Dendritic cell treated with granulocyte-macrophage colony-stimulating factor and Interleukin-4, amounts not matched to agents 40 ng/mL and 50 ng/mL, for 4 days (primary cell): ENCODE results near the gene MTMR6.
A peak's percentile ranks its signal among the peaks of the same experiment; 100 is the strongest.
"Not testable (repeated sequence)": the region's sequence is repeated elsewhere in the genome, so short reads cannot be mapped to it uniquely, and the experiment has no call there.

Source experiments
- H3K27ac Mint-ChIP-seq: one replicate; pipeline ENCODE4 v1.8.0; 2022; ENCODE audit warnings: mild to moderate bottlenecking, mixed read lengths
- H3K27me3 Mint-ChIP-seq: one replicate; pipeline ENCODE4 v1.8.0; 2022; ENCODE audit warnings: mild to moderate bottlenecking, mixed read lengths
- H3K36me3 Mint-ChIP-seq: one replicate; pipeline ENCODE4 v1.8.0; 2022; ENCODE audit warnings: low read depth, mixed read lengths
- H3K4me1 Mint-ChIP-seq: one replicate; pipeline ENCODE4 v1.8.0; 2022; ENCODE audit warnings: low read depth, mixed read lengths
- H3K4me3 Mint-ChIP-seq: one replicate; pipeline ENCODE4 v1.8.0; 2022; ENCODE audit warnings: mild to moderate bottlenecking, moderate library complexity, mixed read lengths
- H3K9me3 Mint-ChIP-seq: one replicate; pipeline ENCODE4 v1.8.0; 2022; ENCODE audit warnings: mixed read lengths
- intact Hi-C: fragments of 100-400 bp; cut with micrococcal nuclease; formaldehyde crosslinking; loops from one replicate; pipeline ENCODE4 v1.15.0; 2022

MTMR6 gene

GRCh38 chr13:25286969-25287961 is at the start of gene MTMR6:
Gene MTMR6 (minus strand): TSS chr13:25287488. CDS start chr13:25287247, 241 bp downstream.
- intact Hi-C loops = loop anchor here (1.0 kb wide), 2 partner anchors 14 to 20 kb away; partner anchors contain the start of gene NUP58
- Mint-ChIP-seq H3K4me3 (peak within 1 kb of the TSS; percentile 95), H3K9me3 (no peaks in the 10 kb centered on the region), H3K4me1 (peaks cover 55% of the 10 kb centered on the region), H3K36me3 (peaks cover 37% of the 10 kb centered on the region), H3K27ac (peak within 1 kb of the TSS; percentile 98), H3K27me3 (peaks cover 2% of the 10 kb centered on the region)

- Mint-ChIP-seq H3K36me3 (peaks cover 59% of the 10 kb centered on the region), H3K27ac (no peak overlapping the region), H3K4me1 (no peaks in the 10 kb centered on the region), H3K9me3 (no peaks in the 10 kb centered on the region), H3K4me3 (no peak overlapping the region), H3K27me3 (no peaks in the 10 kb centered on the region)
- intact Hi-C loops = loop anchor here (10.0 kb wide), 1 partner anchor 879 kb away; no protein-coding TSS in a partner anchor
Observed at GRCh38 chr13:25335856-25336255, 48.6 kb upstream of the MTMR6 start.

GRCh38 chr13:25330541-25330940 is 43.3 kb upstream of the MTMR6 start:
- Mint-ChIP-seq H3K4me3 (no peak overlapping the region), H3K4me1 (no peaks in the 10 kb centered on the region), H3K27me3 (no peaks in the 10 kb centered on the region), H3K27ac (no peak overlapping the region), H3K36me3 (peaks cover 80% of the 10 kb centered on the region), H3K9me3 (no peaks in the 10 kb centered on the region)
- intact Hi-C loops = loop anchor here (5.0 to 10.0 kb wide), 2 partner anchors 78 to 884 kb away; no protein-coding TSS in a partner anchor

GRCh38 chr13:25329706-25330105 is 42.4 kb upstream of the MTMR6 start:
- no peaks in the 10 kb centered on the region for H3K4me1 Mint-ChIP-seq
- intact Hi-C loops = loop anchor here (5.0 to 10.0 kb wide), 3 partner anchors 77 to 885 kb away; no protein-coding TSS in a partner anchor
- peaks cover 88% of the 10 kb centered on the region for H3K36me3 Mint-ChIP-seq
- H3K4me3 Mint-ChIP-seq = no peak overlapping the region
- H3K9me3 Mint-ChIP-seq = no peaks in the 10 kb centered on the region
- no peak overlapping the region for H3K27ac Mint-ChIP-seq
- no peaks in the 10 kb centered on the region for H3K27me3 Mint-ChIP-seq

GRCh38 chr13:25324100-25324499 is 36.8 kb upstream of the MTMR6 start:
- H3K36me3 Mint-ChIP-seq = peaks cover 64% of the 10 kb centered on the region
- no peak overlapping the region for H3K27ac Mint-ChIP-seq
- intact Hi-C loops = loop anchor here (10.0 kb wide), 1 partner anchor 879 kb away; no protein-coding TSS in a partner anchor
- no peaks in the 10 kb centered on the region for H3K27me3 Mint-ChIP-seq
- no peaks in the 10 kb centered on the region for H3K4me1 Mint-ChIP-seq
- H3K4me3 Mint-ChIP-seq = no peak overlapping the region
- no peaks in the 10 kb centered on the region for H3K9me3 Mint-ChIP-seq

- no peaks in the 10 kb centered on the region for H3K9me3 Mint-ChIP-seq
- H3K27me3 Mint-ChIP-seq = no peaks in the 10 kb centered on the region
- H3K36me3 Mint-ChIP-seq = peaks cover 69% of the 10 kb centered on the region
- H3K27ac Mint-ChIP-seq = no peak overlapping the region
- intact Hi-C loops = loop anchor here (10.0 kb wide), 1 partner anchor 875 kb away; no protein-coding TSS in a partner anchor
- no peak overlapping the region for H3K4me3 Mint-ChIP-seq
- no peaks in the 10 kb centered on the region for H3K4me1 Mint-ChIP-seq
Observed at GRCh38 chr13:25319771-25320170, 32.5 kb upstream of the MTMR6 start.

GRCh38 chr13:25318946-25319345 is 31.7 kb upstream of the MTMR6 start:
- intact Hi-C loops, H3K27ac Mint-ChIP-seq, H3K27me3 Mint-ChIP-seq, H3K4me1 Mint-ChIP-seq, H3K9me3 Mint-ChIP-seq, H3K4me3 Mint-ChIP-seq: not testable (repeated sequence)
- peaks cover 66% of the 10 kb centered on the region for H3K36me3 Mint-ChIP-seq

- Mint-ChIP-seq H3K4me3 (no peak overlapping the region), H3K27ac (peak overlapping the region; percentile 83)
Observed at GRCh38 chr13:25310891-25311290, 23.6 kb upstream of the MTMR6 start.

GRCh38 chr13:25306671-25307464 is 19.6 kb upstream of the MTMR6 start:
- no peaks in the 10 kb centered on the region for H3K27me3 Mint-ChIP-seq
- H3K9me3 Mint-ChIP-seq = no peaks in the 10 kb centered on the region
- H3K4me1 Mint-ChIP-seq = peaks cover 61% of the 10 kb centered on the region
- H3K4me3 Mint-ChIP-seq = no peak overlapping the region
- peaks cover 77% of the 10 kb centered on the region for H3K36me3 Mint-ChIP-seq
- intact Hi-C loops = loop anchor here (10.0 kb wide), 1 partner anchor 1932 kb away; no protein-coding TSS in a partner anchor
- H3K27ac Mint-ChIP-seq = peak overlapping the region; percentile 53

More at GRCh38 chr13:25310891-25311290, 23.6 kb upstream of the MTMR6 start:
- Mint-ChIP-seq H3K27me3 (no peaks in the 10 kb centered on the region), H3K9me3 (no peaks in the 10 kb centered on the region), H3K4me1 (peaks cover 34% of the 10 kb centered on the region), H3K36me3 (peaks cover 83% of the 10 kb centered on the region)
- intact Hi-C loops = loop anchor here (5.0 kb wide), 1 partner anchor 39 kb away; no protein-coding TSS in a partner anchor

- H3K4me1 Mint-ChIP-seq = peaks cover 52% of the 10 kb centered on the region
- H3K27me3 Mint-ChIP-seq = peaks cover 5% of the 10 kb centered on the region
- peak overlapping the region; percentile 89 for H3K27ac Mint-ChIP-seq
- no peaks in the 10 kb centered on the region for H3K9me3 Mint-ChIP-seq
- intact Hi-C loops = loop anchor here (5.0 to 10.0 kb wide), 2 partner anchors 35 to 1927 kb away; no protein-coding TSS in a partner anchor
- H3K36me3 Mint-ChIP-seq = peaks cover 39% of the 10 kb centered on the region
- peak overlapping the region; percentile 86 for H3K4me3 Mint-ChIP-seq
Observed at GRCh38 chr13:25302121-25302520, 14.8 kb upstream of the MTMR6 start.

GRCh38 chr13:25301347-25302113 is 14.2 kb upstream of the MTMR6 start, which contains the start of gene NUP58:
Gene NUP58 (plus strand): TSS chr13:25301625. CDS start chr13:25301774, 149 bp downstream.
- Mint-ChIP-seq H3K4me1 (peaks cover 50% of the 10 kb centered on the region), H3K27ac (peak within 1 kb of the TSS; percentile 89), H3K36me3 (peaks cover 38% of the 10 kb centered on the region), H3K4me3 (peak within 1 kb of the TSS; percentile 86), H3K27me3 (peaks cover 8% of the 10 kb centered on the region), H3K9me3 (no peaks in the 10 kb centered on the region)
- intact Hi-C loops = loop anchor here (1.0 to 10.0 kb wide), 3 partner anchors 14 to 1927 kb away; partner anchors contain the start of gene MTMR6

GRCh38 chr13:25300861-25301346 is 13.6 kb upstream of the MTMR6 start:
- Mint-ChIP-seq H3K4me3 (peak overlapping the region; percentile 86), H3K36me3 (peaks cover 32% of the 10 kb centered on the region), H3K27me3 (peaks cover 9% of the 10 kb centered on the region), H3K4me1 (peaks cover 44% of the 10 kb centered on the region), H3K9me3 (no peaks in the 10 kb centered on the region), H3K27ac (peak overlapping the region; percentile 89)
- intact Hi-C loops = loop anchor here (1.0 to 10.0 kb wide), 3 partner anchors 14 to 1926 kb away; partner anchors contain the start of gene MTMR6
